Smooth muscle cell of the brain vasculature (primary cell): ENCODE data around the gene TBC1D22A.
A peak's percentile ranks its signal among the peaks of the same experiment; 100 is the strongest.

Experiments
- DNase-seq: peaks from one replicate; pipeline ENCODE4 v3.0.0-alpha.2; 2012; ENCODE audit warnings: low read depth, low spot score

The TBC1D22A gene

GRCh38 chr22:47011131-47011858 lies 248.8 kb downstream of the TBC1D22A start:
- DNase-seq, result no peak

- no peak for DNase-seq
These were observed 249.4 kb downstream of the TBC1D22A start for GRCh38 chr22:47011859-47012258.

GRCh38 chr22:47012589-47013370 lies 250.3 kb downstream of the TBC1D22A start:
- peak; percentile 15 for DNase-seq

GRCh38 chr22:47013861-47014635 lies 251.6 kb downstream of the TBC1D22A start:
- no peak for DNase-seq

GRCh38 chr22:47014636-47015345 lies 252.3 kb downstream of the TBC1D22A start:
- DNase-seq, result no peak

- DNase-seq, result no peak
These were observed 253.2 kb downstream of the TBC1D22A start for GRCh38 chr22:47015589-47016178.

- no peak for DNase-seq
These were observed 254.2 kb downstream of the TBC1D22A start for GRCh38 chr22:47016631-47017030.

GRCh38 chr22:47017245-47017644 lies 254.8 kb downstream of the TBC1D22A start:
- no peak for DNase-seq

- no peak for DNase-seq
These were observed 255.8 kb downstream of the TBC1D22A start for GRCh38 chr22:47018010-47018910.

- DNase-seq, result no peak
These were observed 256.8 kb downstream of the TBC1D22A start for GRCh38 chr22:47019012-47019790.

GRCh38 chr22:47020166-47020565 lies 257.7 kb downstream of the TBC1D22A start:
- DNase-seq, result no peak

GRCh38 chr22:47021371-47022074 lies 259.1 kb downstream of the TBC1D22A start:
- no peak for DNase-seq

GRCh38 chr22:47022075-47022473 lies 259.6 kb downstream of the TBC1D22A start:
- DNase-seq, result no peak

- DNase-seq, result no peak
These were observed 260.0 kb downstream of the TBC1D22A start for GRCh38 chr22:47022475-47022874.

GRCh38 chr22:47023871-47024270 lies 261.4 kb downstream of the TBC1D22A start:
- no peak for DNase-seq

- DNase-seq, result no peak
These were observed 265.3 kb downstream of the TBC1D22A start for GRCh38 chr22:47027766-47028165.

GRCh38 chr22:47029244-47030074 lies 267.0 kb downstream of the TBC1D22A start:
- DNase-seq, result no peak

GRCh38 chr22:47030143-47030661 lies 267.8 kb downstream of the TBC1D22A start:
- DNase-seq, result no peak
